Esophagus squamous epithelium (tissue), 5 donors: ENCODE results near the gene DPCD. TPM values are rescaled to one million over a fixed set of nuclear protein-coding genes. Genes with fewer than 3 reads are reported as not detected.

Experiments
- DNase-seq: peaks from one replicate; lab custom pipeline; 2025; lab: John Stamatoyannopoulos, UW
- H3K27ac ChIP-seq, 4 donors: fragments of 200-600 bp; sonication (generic); one replicate each; pipeline ENCODE4 v1.5.1; 2016 to 2019; ENCODE audit warnings: mild to moderate bottlenecking in 1 of 4
- H3K27me3 ChIP-seq, 4 donors: fragments of 200-600 bp; sonication (generic); 1 replicate in 3 of 4; 2 replicates in 1 of 4; pipeline versions ENCODE4 v1.5.1 to v1.6.0; 2017 to 2021; ENCODE audit warnings: antibody characterized with exemption in 1 of 4
- H3K36me3 ChIP-seq, 3 donors: fragments of 200-600 bp; sonication (generic); one replicate each; pipeline ENCODE4 v1.5.1; 2016 to 2019
- H3K4me1 ChIP-seq, 3 donors: fragments of 200-600 bp; sonication (generic); one replicate each; pipeline ENCODE4 v1.5.1; 2017 to 2019
- H3K4me3 ChIP-seq, 4 donors: fragments of 200-600 bp; sonication (generic); 1 replicate in 3 of 4; 2 replicates in 1 of 4; pipeline ENCODE4 v1.5.1; 2016 to 2019; ENCODE audit warnings: mild to moderate bottlenecking in 2 of 4, moderate library complexity in 1 of 4
- H3K9me3 ChIP-seq, 3 donors: fragments of 200-600 bp; sonication (generic); one replicate each; pipeline ENCODE4 v1.5.1; 2016 to 2019
- POLR2A ChIP-seq, 4 donors: fragments of 450-650 bp; IDR thresholded peaks; one replicate each; pipeline ENCODE4 v1.6.1; 2017; ENCODE audit warnings: antibody characterized with exemption in 4 of 4, mild to moderate bottlenecking in 4 of 4, moderate library complexity in 3 of 4
- WGBS, 2 donors: methylation state at CpG; one replicate each; pipeline ENCODE4 v1.1.5; 2018; 5-methylcytosine and 5-hydroxymethylcytosine counted together
- intact Hi-C: fragments of 100-400 bp; cut with DNase I; formaldehyde crosslinking; loops from one replicate; pipeline ENCODE4 v1.15.0; 2022
- total RNA-seq, 4 donors: library from RNA; depleted of rRNA; stranded (reverse); fragments of >200 nt; gene quantifications; one replicate each; pipeline ENCODE4 v1.1.0, GENCODE V29; 2016
- TF ChIP-seq, protein P1 (sequence below), 6 experiments: fragments of 450-650 bp in 4 of 6; fragments of 200-600 bp in 2 of 6; sonication (generic) in 2 of 6; IDR thresholded peaks; one replicate each; pipeline ENCODE4 v1.5.1; 2016 to 2019; ENCODE audit warnings: antibody characterized with exemption in 6 of 6, mild to moderate bottlenecking in 4 of 6, moderate library complexity in 4 of 6
- donor health status: DM: yes; HTN: yes; CAD: no.

Gene DPCD
- total RNA-seq, 4 donors from 2014 or later = 17.4 to 37.9 (median 28.3) TPM

DNA sequence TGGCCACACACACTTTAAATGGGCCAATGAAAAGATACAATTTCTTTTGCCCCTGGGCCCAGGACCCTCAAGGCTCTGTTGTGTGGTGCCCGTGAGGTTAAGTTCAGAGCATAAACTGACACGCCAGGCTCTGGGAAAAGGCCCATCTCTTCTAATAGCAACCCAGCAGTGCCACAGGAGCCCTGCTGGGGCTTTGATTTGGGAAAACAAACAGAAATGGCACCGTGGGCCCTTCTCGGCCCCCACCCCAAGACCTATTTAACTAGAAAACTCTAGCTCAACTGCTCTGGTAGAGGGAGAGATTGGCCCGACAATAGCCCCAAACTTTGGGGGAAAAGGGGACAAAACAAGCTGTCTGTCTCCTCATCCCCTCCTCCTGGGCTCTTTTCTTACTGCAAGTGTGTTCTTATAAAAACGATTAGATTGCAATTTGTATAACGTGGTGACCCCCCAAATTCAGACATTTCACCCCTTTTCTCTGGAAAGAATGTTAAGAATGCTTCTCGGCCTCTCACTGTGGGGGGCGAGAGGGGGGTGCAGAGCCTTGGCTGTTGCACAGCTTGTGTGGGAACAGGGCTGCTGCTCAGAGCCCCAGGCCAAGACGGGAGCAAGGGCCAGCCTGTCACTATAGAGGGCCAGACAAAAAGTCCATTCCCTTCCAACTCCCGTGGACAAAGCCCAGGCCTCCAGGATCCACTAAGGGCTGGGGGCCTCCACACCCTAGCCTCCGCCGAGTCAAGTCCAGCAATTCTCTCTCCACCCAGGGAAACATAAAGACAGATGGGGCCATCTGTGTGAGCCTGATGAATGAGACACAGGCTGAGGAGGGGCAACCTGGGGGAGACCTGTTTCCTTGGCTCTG lies 26.8 kb downstream of the DPCD start:
- Histone ChIP-seq H3K27ac (no peak overlapping the region), H3K9me3 (no peaks in the 10 kb centered on the region), H3K27me3 (no peaks in the 10 kb centered on the region), H3K4me3 (no peak overlapping the region), H3K4me1 (no peaks in the 10 kb centered on the region), H3K36me3 (peaks cover 11 to 99% (median 25%) of the 10 kb centered on the region in 3 donors)
- DNase-seq = no peak
- WGBS, 2 donors = 76 to 85% methylated on average over 5 to 7 of the region's 13 CpGs
- TF ChIP-seq, protein P1, sequence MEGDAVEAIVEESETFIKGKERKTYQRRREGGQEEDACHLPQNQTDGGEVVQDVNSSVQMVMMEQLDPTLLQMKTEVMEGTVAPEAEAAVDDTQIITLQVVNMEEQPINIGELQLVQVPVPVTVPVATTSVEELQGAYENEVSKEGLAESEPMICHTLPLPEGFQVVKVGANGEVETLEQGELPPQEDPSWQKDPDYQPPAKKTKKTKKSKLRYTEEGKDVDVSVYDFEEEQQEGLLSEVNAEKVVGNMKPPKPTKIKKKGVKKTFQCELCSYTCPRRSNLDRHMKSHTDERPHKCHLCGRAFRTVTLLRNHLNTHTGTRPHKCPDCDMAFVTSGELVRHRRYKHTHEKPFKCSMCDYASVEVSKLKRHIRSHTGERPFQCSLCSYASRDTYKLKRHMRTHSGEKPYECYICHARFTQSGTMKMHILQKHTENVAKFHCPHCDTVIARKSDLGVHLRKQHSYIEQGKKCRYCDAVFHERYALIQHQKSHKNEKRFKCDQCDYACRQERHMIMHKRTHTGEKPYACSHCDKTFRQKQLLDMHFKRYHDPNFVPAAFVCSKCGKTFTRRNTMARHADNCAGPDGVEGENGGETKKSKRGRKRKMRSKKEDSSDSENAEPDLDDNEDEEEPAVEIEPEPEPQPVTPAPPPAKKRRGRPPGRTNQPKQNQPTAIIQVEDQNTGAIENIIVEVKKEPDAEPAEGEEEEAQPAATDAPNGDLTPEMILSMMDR (IDR thresholded peaks at IDR 0.05) = no peak
- no peak for TF ChIP-seq POLR2A (IDR thresholded peaks at IDR 0.05)
- intact Hi-C loops = loop anchor here (5.0 kb wide), 1 partner anchor 157 kb away; no protein-coding TSS in a partner anchor

DNA sequence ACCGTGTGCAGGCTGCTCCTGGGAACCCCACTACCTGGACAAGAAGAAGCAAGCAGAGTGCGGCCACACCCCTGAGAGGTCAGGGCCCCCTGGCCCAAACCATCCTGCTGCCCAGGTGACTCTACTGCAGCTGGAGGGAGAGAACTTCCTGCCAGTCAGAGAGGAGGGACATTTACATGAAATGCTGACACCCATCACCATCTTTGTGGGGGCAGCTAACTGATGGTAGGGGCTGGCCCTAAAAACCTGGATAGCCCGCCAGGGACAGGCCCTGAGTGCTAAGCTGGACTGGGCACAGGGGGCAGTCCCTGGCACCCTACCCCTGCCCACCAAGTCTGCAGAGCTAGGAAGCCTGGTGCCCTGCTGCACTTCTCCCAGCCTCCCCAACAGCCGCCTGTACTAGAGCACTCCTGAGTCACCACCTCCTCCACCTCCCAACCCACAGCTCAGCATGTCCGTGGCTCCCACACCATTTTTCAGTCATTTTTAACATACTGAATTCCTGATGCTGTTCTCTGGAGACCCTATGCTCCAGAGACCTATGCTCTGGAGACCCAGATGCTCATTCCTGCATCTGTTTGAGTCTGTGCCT lies 27.5 kb downstream of the DPCD start:
- no peak overlapping the region for H3K27ac ChIP-seq
- WGBS, 2 donors = 84 to 87% methylated on average over 2 to 5 of the region's 5 CpGs
- H3K9me3 ChIP-seq = no peaks in the 10 kb centered on the region
- TF ChIP-seq, protein P1 (IDR thresholded peaks at IDR 0.05) = no peak
- TF ChIP-seq POLR2A (IDR thresholded peaks at IDR 0.05) = no peak
- intact Hi-C loops = no loop called here
- no peaks in the 10 kb centered on the region for H3K27me3 ChIP-seq
- peaks cover 11 to 99% (median 19%) of the 10 kb centered on the region in 3 donors for H3K36me3 ChIP-seq
- no peak overlapping the region for H3K4me3 ChIP-seq
- H3K4me1 ChIP-seq = no peaks in the 10 kb centered on the region
- no peak for DNase-seq

DNA sequence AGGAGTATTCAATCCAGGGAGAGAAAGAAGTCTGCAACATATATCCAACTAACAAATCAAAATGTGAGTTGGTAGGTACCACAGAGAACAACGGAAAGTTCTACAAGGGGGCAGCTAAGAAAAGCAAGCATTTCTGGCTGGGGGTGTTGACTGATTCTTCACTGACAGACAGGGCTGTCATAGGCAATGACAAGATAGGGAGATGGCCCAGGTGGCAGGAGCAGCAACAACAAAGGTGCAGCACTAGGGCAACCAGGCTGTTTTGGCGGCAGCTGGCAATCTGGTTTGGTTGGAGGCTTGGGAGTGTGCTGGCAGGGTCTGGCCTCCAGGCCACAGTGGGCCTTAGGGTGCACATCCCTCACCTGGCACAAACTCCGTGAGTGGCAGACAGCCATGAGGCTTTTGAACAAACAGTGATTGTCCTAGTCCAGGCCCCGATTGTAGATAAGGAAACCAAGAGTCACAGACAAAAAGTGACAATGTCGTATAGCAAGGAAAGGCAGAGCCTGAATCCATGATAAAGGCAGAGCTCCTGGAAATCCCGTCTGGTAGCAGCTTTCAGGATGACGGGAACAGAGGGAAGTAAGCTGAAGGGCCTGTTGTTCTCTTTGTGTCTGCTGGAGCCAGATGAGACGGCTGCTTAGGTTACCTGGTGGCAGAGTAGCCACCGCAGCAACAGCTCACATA lies 28.4 kb downstream of the DPCD start:
- no peaks in the 10 kb centered on the region for H3K4me1 ChIP-seq
- intact Hi-C loops = no loop called here
- no peak overlapping the region for H3K27ac ChIP-seq
- no peaks in the 10 kb centered on the region for H3K27me3 ChIP-seq
- no peaks in the 10 kb centered on the region for H3K9me3 ChIP-seq
- no peak for DNase-seq
- peaks cover 1 to 99% (median 10%) of the 10 kb centered on the region in 3 donors for H3K36me3 ChIP-seq
- H3K4me3 ChIP-seq = no peak overlapping the region
- WGBS, 2 donors = 81 to 82% methylated on average over 9 of the region's 9 CpGs
- TF ChIP-seq POLR2A (IDR thresholded peaks at IDR 0.05) = no peak
- TF ChIP-seq, protein P1 (IDR thresholded peaks at IDR 0.05) = no peak

- H3K4me3 ChIP-seq = no peak overlapping the region
- no peak overlapping the region for H3K27ac ChIP-seq
- no peaks in the 10 kb centered on the region for H3K4me1 ChIP-seq
- DNase-seq = no peak
- no peaks in the 10 kb centered on the region for H3K27me3 ChIP-seq
- peaks cover 0 to 99% (median 6%) of the 10 kb centered on the region in 3 donors for H3K36me3 ChIP-seq
- 78 to 84% methylated on average over 8 of the region's 8 CpGs for WGBS, 2 donors
- no peaks in the 10 kb centered on the region for H3K9me3 ChIP-seq
- intact Hi-C loops = no loop called here
- TF ChIP-seq POLR2A (IDR thresholded peaks at IDR 0.05) = no peak
- TF ChIP-seq, protein P1 (IDR thresholded peaks at IDR 0.05) = no peak
Measured at GRCh38 chr10:101617102-101617823, 29.1 kb downstream of the DPCD start.
